Mammary epithelial cell (primary cell): ENCODE results near the gene CA6.

Experiments
- CTCF ChIP-seq, 2 donors: IDR thresholded peaks in 1 of 2; conservative IDR thresholded peaks in 1 of 2; 2 replicates each; pipeline ENCODE4 v1.5.1; 2011 to 2012; ENCODE audit warnings: inconsistent platforms in 2 of 2, low read length in 2 of 2, mild to moderate bottlenecking in 2 of 2, control low read depth in 1 of 2, low read depth in 1 of 2; ENCODE audit not compliant: insufficient read depth in 1 of 2; ENCODE audit errors: extremely low read depth in 1 of 2
- EZH2 ChIP-seq: IDR thresholded peaks from 2 replicates; pipeline ENCODE4 v1.6.1; 2012; ENCODE audit warnings: low read length, inconsistent platforms, borderline replicate concordance

GRCh38 chr1:8922962-8923361 lies 22.7 kb upstream of the CA6 start:
- TF ChIP-seq CTCF (conservative IDR thresholded peaks at IDR 0.05 in 1 of 2, IDR thresholded peaks at IDR 0.05 in 1 of 2; ENCODE audit: extremely low read depth in 1 of 2, insufficient read depth in 1 of 2, low read depth in 1 of 2, low read length in 2 of 2) (no peak), EZH2 (no peak)
